Liver (tissue), 9 donors: Measurements from ENCODE around the gene GRM1. TPM values are rescaled to one million over a fixed set of nuclear protein-coding genes. Genes with fewer than 3 reads are reported as not detected.

Source experiments
- DNase-seq: peaks from one replicate; pipeline ENCODE4 v3.0.0-alpha.2; 2017; ENCODE audit warnings: low spot score
- H3K27ac ChIP-seq, 2 donors: one replicate each; pipeline ENCODE4 v1.7.0; 2013; ENCODE audit warnings: inconsistent platforms in 2 of 2, low read length in 2 of 2, control low read depth in 1 of 2, low read depth in 1 of 2, mild to moderate bottlenecking in 1 of 2
- H3K27me3 ChIP-seq, 4 donors: one replicate each; pipeline versions ENCODE4 v1.6.1 to v1.7.0; 2013; ENCODE audit warnings: low read length in 3 of 4, inconsistent platforms in 1 of 4, mild to moderate bottlenecking in 1 of 4, moderate library complexity in 1 of 4; ENCODE audit not compliant: control insufficient read depth in 4 of 4, insufficient read depth in 4 of 4
- H3K36me3 ChIP-seq, 4 donors: one replicate each; pipeline versions ENCODE4 v1.6.1 to v1.7.0; 2013; ENCODE audit warnings: low read length in 3 of 4, mild to moderate bottlenecking in 3 of 4, low read depth in 1 of 4, moderate library complexity in 1 of 4; ENCODE audit not compliant: control insufficient read depth in 4 of 4, insufficient read depth in 3 of 4
- H3K4me1 ChIP-seq, 4 donors: one replicate each; pipeline versions ENCODE4 v1.6.1 to v1.7.0; 2013; ENCODE audit warnings: low read length in 3 of 4, mild to moderate bottlenecking in 3 of 4, moderate library complexity in 1 of 4; ENCODE audit not compliant: control insufficient read depth in 4 of 4, insufficient read depth in 4 of 4
- H3K4me3 ChIP-seq, 3 donors: one replicate each; pipeline versions ENCODE4 v1.6.1 to v1.7.0; 2013; ENCODE audit warnings: low read length in 3 of 3, control low read depth in 1 of 3, low read depth in 1 of 3, mild to moderate bottlenecking in 1 of 3
- H3K9ac ChIP-seq, 2 donors: one replicate each; pipeline ENCODE4 v1.7.0; 2013; ENCODE audit warnings: low read length in 2 of 2, mild to moderate bottlenecking in 2 of 2, moderate library complexity in 2 of 2, control low read depth in 1 of 2, low read depth in 1 of 2
- H3K9me3 ChIP-seq, 4 donors: one replicate each; pipeline versions ENCODE4 v1.6.1 to v1.7.0; 2013; ENCODE audit warnings: low read length in 3 of 4; ENCODE audit not compliant: control insufficient read depth in 4 of 4
- ATF3 ChIP-seq: IDR thresholded peaks from 2 replicates; pipeline ENCODE4 v1.6.1; 2016; ENCODE audit warnings: antibody characterized with exemption
- EGR1 ChIP-seq, 2 donors: IDR thresholded peaks; 2 replicates each; pipeline ENCODE4 v1.6.1; 2016 to 2018; ENCODE audit warnings: antibody characterized with exemption in 2 of 2, low read depth in 2 of 2
- HNF4A ChIP-seq, 2 donors: conservative IDR thresholded peaks; 2 replicates each; pipeline ENCODE4 v1.6.1; 2016; ENCODE audit warnings: antibody characterized with exemption in 2 of 2, mild to moderate bottlenecking in 2 of 2
- HNF4G ChIP-seq: IDR thresholded peaks from 2 replicates; pipeline ENCODE4 v1.6.1; 2016; ENCODE audit warnings: antibody characterized with exemption
- JUND ChIP-seq, 2 donors: IDR thresholded peaks; 2 replicates each; pipeline ENCODE4 v1.6.1; 2016; ENCODE audit warnings: antibody characterized with exemption in 2 of 2
- MAX ChIP-seq: IDR thresholded peaks from 2 replicates; pipeline ENCODE4 v1.6.1; 2016; ENCODE audit warnings: antibody characterized with exemption
- RAD21 ChIP-seq, 2 donors: IDR thresholded peaks; 2 replicates each; pipeline ENCODE4 v1.6.1; 2016; ENCODE audit warnings: antibody characterized with exemption in 2 of 2, mild to moderate bottlenecking in 2 of 2
- REST ChIP-seq: IDR thresholded peaks from 2 replicates; pipeline ENCODE4 v1.6.1; 2016; ENCODE audit warnings: antibody characterized with exemption, mild to moderate bottlenecking
- RXRA ChIP-seq, 2 donors: IDR thresholded peaks; 2 replicates each; pipeline ENCODE4 v1.6.1; 2017 to 2018; ENCODE audit warnings: antibody characterized with exemption in 2 of 2, mild to moderate bottlenecking in 1 of 2
- SP1 ChIP-seq: IDR thresholded peaks from 2 replicates; pipeline ENCODE4 v1.6.1; 2018; ENCODE audit warnings: antibody characterized with exemption, mild to moderate bottlenecking
- TAF1 ChIP-seq: conservative IDR thresholded peaks from 2 replicates; pipeline ENCODE4 v1.6.1; 2016; ENCODE audit warnings: antibody characterized with exemption, mild to moderate bottlenecking
- WGBS: extraction: QIAGEN DNeasy Blood & Tissue Kit; methylation state at CpG from one replicate; pipeline ENCODE4 v1.1.7; 2013; 5-methylcytosine and 5-hydroxymethylcytosine counted together
- polyA plus RNA-seq, 2 donors: library from polyadenylated mRNA; stranded (reverse) in 1 of 2; unstranded in 1 of 2; fragments of 200-250 nt in 1 of 2; fragments of >200 nt in 1 of 2; fragmentation: Nextera tagmentation in 1 of 2; extraction: Ambion mirVana in 1 of 2; gene quantifications; one replicate each; pipeline versions ENCODE4 v1.2.1 to v1.2.3, GENCODE V29; 2013 to 2015
- total RNA-seq, 2 donors: library from RNA; depleted of rRNA; stranded (reverse); fragments of >200 nt; gene quantifications; one replicate each; pipeline ENCODE4 v1.2.3, GENCODE V29; 2014
- TF ChIP-seq, protein P1 (sequence below): fragments of 150-350 bp; IDR thresholded peaks from 2 replicates; pipeline ENCODE4 v1.5.1; 2017; ENCODE audit warnings: improper control_type of control experiment, low read depth, low read length; ENCODE audit not compliant: missing input control
- TF ChIP-seq, protein P2 (sequence below): IDR thresholded peaks from 2 replicates; pipeline ENCODE4 v1.6.1; 2016; ENCODE audit warnings: antibody characterized with exemption
- donor health status: healthy.
- donor health status: healthy.
- donor health status: healthy.
- donor health status: healthy.
- donor health status: healthy.

GRM1 gene
- total and polyA plus RNA-seq, 4 donors, result under 0.01 to 0.05 (median 0.01) TPM; not detected in 1

DNA sequence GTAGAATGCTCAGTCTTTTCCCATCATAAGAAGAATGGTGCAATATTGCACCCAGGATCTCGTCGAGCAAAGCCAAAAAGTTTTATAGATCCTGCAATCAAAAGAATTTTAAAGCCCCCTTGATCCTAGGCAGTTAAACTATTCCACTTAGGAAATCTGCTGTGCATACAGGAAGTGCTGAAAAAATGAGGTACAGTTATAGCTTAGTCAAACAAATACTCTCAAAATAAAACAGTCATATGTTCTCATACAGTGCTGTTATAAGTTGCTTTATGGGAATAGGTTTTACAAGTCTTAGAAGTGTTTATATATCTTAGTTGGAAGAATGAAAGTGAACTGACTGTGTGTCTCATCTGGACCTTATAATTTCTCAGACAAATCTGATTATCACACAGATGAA is 282.2 kb downstream of the GRM1 start:
- 82% methylated on average over 2 of the region's 2 CpGs for WGBS
- H3K27me3 ChIP-seq, result no peaks in the 10 kb centered on the region
- H3K4me1 ChIP-seq, result no peaks in the 10 kb centered on the region
- H3K36me3 ChIP-seq, result no peaks in the 10 kb centered on the region
- no peak for TF ChIP-seq MAX
- TF ChIP-seq, protein P1, sequence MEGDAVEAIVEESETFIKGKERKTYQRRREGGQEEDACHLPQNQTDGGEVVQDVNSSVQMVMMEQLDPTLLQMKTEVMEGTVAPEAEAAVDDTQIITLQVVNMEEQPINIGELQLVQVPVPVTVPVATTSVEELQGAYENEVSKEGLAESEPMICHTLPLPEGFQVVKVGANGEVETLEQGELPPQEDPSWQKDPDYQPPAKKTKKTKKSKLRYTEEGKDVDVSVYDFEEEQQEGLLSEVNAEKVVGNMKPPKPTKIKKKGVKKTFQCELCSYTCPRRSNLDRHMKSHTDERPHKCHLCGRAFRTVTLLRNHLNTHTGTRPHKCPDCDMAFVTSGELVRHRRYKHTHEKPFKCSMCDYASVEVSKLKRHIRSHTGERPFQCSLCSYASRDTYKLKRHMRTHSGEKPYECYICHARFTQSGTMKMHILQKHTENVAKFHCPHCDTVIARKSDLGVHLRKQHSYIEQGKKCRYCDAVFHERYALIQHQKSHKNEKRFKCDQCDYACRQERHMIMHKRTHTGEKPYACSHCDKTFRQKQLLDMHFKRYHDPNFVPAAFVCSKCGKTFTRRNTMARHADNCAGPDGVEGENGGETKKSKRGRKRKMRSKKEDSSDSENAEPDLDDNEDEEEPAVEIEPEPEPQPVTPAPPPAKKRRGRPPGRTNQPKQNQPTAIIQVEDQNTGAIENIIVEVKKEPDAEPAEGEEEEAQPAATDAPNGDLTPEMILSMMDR, result no peak
- no peak for TF ChIP-seq REST
- no peak for TF ChIP-seq RAD21 (IDR thresholded peaks at IDR 0.05)
- no peak for TF ChIP-seq HNF4G
- no peak for TF ChIP-seq EGR1 (IDR thresholded peaks at IDR 0.05; ENCODE audit: low read depth in 2 of 2)
- TF ChIP-seq, protein P2, sequence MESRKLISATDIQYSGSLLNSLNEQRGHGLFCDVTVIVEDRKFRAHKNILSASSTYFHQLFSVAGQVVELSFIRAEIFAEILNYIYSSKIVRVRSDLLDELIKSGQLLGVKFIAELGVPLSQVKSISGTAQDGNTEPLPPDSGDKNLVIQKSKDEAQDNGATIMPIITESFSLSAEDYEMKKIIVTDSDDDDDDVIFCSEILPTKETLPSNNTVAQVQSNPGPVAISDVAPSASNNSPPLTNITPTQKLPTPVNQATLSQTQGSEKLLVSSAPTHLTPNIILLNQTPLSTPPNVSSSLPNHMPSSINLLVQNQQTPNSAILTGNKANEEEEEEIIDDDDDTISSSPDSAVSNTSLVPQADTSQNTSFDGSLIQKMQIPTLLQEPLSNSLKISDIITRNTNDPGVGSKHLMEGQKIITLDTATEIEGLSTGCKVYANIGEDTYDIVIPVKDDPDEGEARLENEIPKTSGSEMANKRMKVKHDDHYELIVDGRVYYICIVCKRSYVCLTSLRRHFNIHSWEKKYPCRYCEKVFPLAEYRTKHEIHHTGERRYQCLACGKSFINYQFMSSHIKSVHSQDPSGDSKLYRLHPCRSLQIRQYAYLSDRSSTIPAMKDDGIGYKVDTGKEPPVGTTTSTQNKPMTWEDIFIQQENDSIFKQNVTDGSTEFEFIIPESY, result no peak
- TF ChIP-seq JUND (IDR thresholded peaks at IDR 0.05), result no peak
- no peak overlapping the region for H3K9ac ChIP-seq
- no peak overlapping the region for H3K4me3 ChIP-seq
- no peak for DNase-seq
- H3K9me3 ChIP-seq, result no peaks in the 10 kb centered on the region
- H3K27ac ChIP-seq, result no peak overlapping the region

- 91% methylated on average over 2 of the region's 2 CpGs for WGBS
- Histone ChIP-seq H3K36me3 (no peaks in the 10 kb centered on the region), H3K4me3 (no peak overlapping the region), H3K9ac (no peak overlapping the region), H3K9me3 (no peaks in the 10 kb centered on the region), H3K27me3 (no peaks in the 10 kb centered on the region), H3K27ac (no peak overlapping the region), H3K4me1 (no peaks in the 10 kb centered on the region)
- DNase-seq, result no peak
- TF ChIP-seq ATF3 (no peak), SP1 (no peak), MAX (no peak), RXRA (IDR thresholded peaks at IDR 0.05) (no peak), HNF4G (no peak), TAF1 (no peak), HNF4A (conservative IDR thresholded peaks at IDR 0.05) (no peak), EGR1 (IDR thresholded peaks at IDR 0.05; ENCODE audit: low read depth in 2 of 2) (no peak)
- TF ChIP-seq, protein P2, result no peak
Observed at GRCh38 chr6:146312608-146313007, 283.7 kb downstream of the GRM1 start.
